CD8-positive, alpha-beta memory T cell (primary cell): Measurements from ENCODE around the gene NUDT16. TPM values are rescaled to one million over a fixed set of nuclear protein-coding genes. Genes with fewer than 3 reads are reported as not detected.

Experiments
- CTCF ChIA-PET: fragments of 350-600 bp; sonication (Branson Sonifier 250); formaldehyde crosslinking; loops from one replicate; lab custom pipeline; 2021; ENCODE audit warnings: antibody characterized with exemption; lab: Charles Lee
- POLR2A ChIA-PET: fragments of 350-600 bp; sonication (Branson Sonifier 250); formaldehyde crosslinking; loops from one replicate; lab custom pipeline; 2021; ENCODE audit warnings: antibody characterized with exemption; lab: Charles Lee
- DNase-seq, 5 donors: peaks; one replicate each; pipeline versions ENCODE4 v3.0.0 to v3.0.0-alpha.2; 2020 to 2022; ENCODE audit warnings: mixed read lengths in 1 of 5
- H3K27ac ChIP-seq: one replicate; pipeline ENCODE4 v1.7.0; 2013; ENCODE audit warnings: low read depth, mild to moderate bottlenecking, low read length, moderate library complexity
- H3K27me3 ChIP-seq: 2 replicates; pipeline ENCODE4 v1.7.0; 2013; ENCODE audit warnings: low read length, mild to moderate bottlenecking; ENCODE audit not compliant: insufficient read depth, poor library complexity, severe bottlenecking
- H3K36me3 ChIP-seq: 2 replicates; pipeline ENCODE4 v1.7.0; 2013; ENCODE audit warnings: mild to moderate bottlenecking, low read length, moderate library complexity; ENCODE audit not compliant: insufficient read depth
- H3K4me1 ChIP-seq: 2 replicates; pipeline ENCODE4 v1.7.0; 2013; ENCODE audit warnings: mild to moderate bottlenecking, low read length, moderate library complexity; ENCODE audit not compliant: insufficient read depth
- H3K4me3 ChIP-seq: 2 replicates; pipeline ENCODE4 v1.7.0; 2013; ENCODE audit warnings: mild to moderate bottlenecking, low read length
- H3K9me3 ChIP-seq: 2 replicates; pipeline ENCODE4 v1.7.0; 2013; ENCODE audit warnings: mild to moderate bottlenecking, low read length
- H3K27ac Mint-ChIP-seq, 8 donors: one replicate each; pipeline ENCODE4 v1.8.0; 2020 to 2021; ENCODE audit warnings: mixed read lengths in 8 of 8, mild to moderate bottlenecking in 6 of 8, inconsistent platforms in 3 of 8, moderate library complexity in 3 of 8
- H3K27me3 Mint-ChIP-seq, 2 donors: one replicate each; pipeline ENCODE4 v1.8.0; 2020 to 2021; ENCODE audit warnings: mixed read lengths in 2 of 2, mild to moderate bottlenecking in 1 of 2, moderate library complexity in 1 of 2
- H3K36me3 Mint-ChIP-seq, 3 donors: one replicate each; pipeline ENCODE4 v1.8.0; 2020 to 2021; ENCODE audit warnings: mixed read lengths in 3 of 3, inconsistent platforms in 1 of 3, mild to moderate bottlenecking in 1 of 3
- H3K4me1 Mint-ChIP-seq, 3 donors: one replicate each; pipeline ENCODE4 v1.8.0; 2020 to 2021; ENCODE audit warnings: mixed read lengths in 3 of 3, inconsistent platforms in 1 of 3, mild to moderate bottlenecking in 1 of 3
- H3K4me3 Mint-ChIP-seq, 7 donors: one replicate each; pipeline ENCODE4 v1.8.0; 2020 to 2021; ENCODE audit warnings: mixed read lengths in 7 of 7, mild to moderate bottlenecking in 6 of 7, moderate library complexity in 4 of 7, inconsistent platforms in 2 of 7
- H3K9me3 Mint-ChIP-seq, 5 donors: one replicate each; pipeline ENCODE4 v1.8.0; 2020 to 2022; ENCODE audit warnings: mixed read lengths in 5 of 5, mild to moderate bottlenecking in 3 of 5, moderate library complexity in 2 of 5, inconsistent platforms in 1 of 5
- polyA plus RNA-seq: library from polyadenylated mRNA; unstranded; fragments of 300-500 nt; fragmentation: Illumina TruSeq; gene quantifications from one replicate; pipeline ENCODE4 v1.2.3, GENCODE V29; 2021
- total RNA-seq, 2 experiments: library from RNA; stranded (reverse); gene quantifications; one replicate each; pipeline ENCODE4 v1.2.3, GENCODE V29; 2021

The NUDT16 gene
- total and polyA plus RNA-seq, 3 experiments from 2014 or later = 3.6 to 8.3 (median 7.3) TPM

DNA sequence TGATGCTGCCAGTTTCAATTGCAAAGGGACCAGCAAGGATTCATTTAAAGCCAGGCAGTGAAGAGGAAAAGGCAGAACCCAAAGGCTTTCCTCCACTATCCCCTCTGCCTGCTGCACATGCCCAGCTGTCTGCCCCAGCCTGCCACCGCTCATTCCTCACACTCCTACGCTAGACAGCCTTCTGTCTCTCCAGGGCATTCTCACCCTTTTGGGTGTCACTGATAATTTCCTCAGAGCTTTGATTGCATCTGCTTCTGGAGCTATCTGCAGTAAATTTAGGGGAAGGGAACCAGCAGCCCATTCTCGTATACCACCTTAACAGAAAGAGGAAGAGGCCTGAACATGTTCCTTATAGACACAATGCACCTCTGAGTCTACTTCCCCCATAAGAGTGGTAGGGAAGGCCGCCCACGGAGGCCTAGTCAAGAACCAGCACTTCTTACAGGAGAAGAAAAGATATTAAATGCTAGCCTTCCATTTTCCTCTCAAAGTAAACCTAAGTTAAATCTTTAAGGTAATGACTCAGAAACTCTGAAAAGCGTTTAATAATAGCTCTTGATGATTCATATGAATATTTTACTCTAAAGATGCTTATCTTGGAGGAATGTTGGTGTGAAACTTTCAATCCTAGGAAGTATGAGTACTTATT, 20.9 kb downstream of the NUDT16 start:
- Mint-ChIP-seq H3K27ac (no peak overlapping the region), H3K36me3 (peaks cover 0 to 5% (median 3%) of the 10 kb centered on the region in 3 donors), H3K9me3 (peaks cover 0 to 3% (median 3%) of the 10 kb centered on the region in 5 donors), H3K27me3 (peaks cover 10 to 18% of the 10 kb centered on the region in 2 donors), H3K4me3 (no peak overlapping the region), H3K4me1 (no peaks in the 10 kb centered on the region)
- Histone ChIP-seq H3K36me3 (no peaks in the 10 kb centered on the region), H3K27me3 (no peaks in the 10 kb centered on the region), H3K4me3 (no peak overlapping the region), H3K9me3 (peaks cover 4% of the 10 kb centered on the region), H3K4me1 (no peaks in the 10 kb centered on the region), H3K27ac (no peak overlapping the region)
- POLR2A ChIA-PET = no interaction called here
- DNase-seq = no peak
- CTCF ChIA-PET = no interaction called here

DNA sequence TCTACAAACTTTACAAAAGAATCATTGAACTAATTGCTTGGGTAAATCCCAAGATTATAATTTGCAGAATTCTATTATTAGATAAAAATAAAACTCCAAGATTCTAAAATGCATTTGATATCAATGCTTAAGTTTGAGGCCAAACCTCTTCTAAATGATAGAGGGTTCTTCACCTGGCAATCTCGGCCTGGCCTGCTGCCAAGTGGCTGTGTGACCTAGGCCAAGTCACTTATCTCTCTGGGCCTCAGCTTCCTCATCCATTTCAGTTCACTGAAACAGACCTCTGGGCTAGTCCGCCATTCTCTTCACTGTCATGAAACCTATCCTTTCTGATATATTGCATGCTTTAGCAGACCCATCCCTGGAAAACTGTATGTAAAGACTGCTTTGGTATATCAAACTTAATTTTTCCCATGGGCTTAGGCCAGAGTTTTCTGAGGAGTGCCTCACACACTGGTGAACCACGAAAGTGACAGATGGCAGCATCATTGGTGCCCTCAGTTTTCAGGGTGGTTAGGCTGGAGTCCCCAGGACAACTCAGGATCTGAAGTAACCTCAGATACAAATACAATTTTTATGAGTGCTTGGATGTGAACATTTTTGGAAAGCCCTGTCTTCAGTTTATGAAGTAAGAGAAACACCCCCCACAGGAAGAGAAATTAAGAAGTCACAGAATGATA, 21.8 kb downstream of the NUDT16 start:
- Histone ChIP-seq H3K36me3 (no peaks in the 10 kb centered on the region), H3K9me3 (peaks cover 4% of the 10 kb centered on the region), H3K27me3 (no peaks in the 10 kb centered on the region), H3K4me3 (no peak overlapping the region), H3K4me1 (no peaks in the 10 kb centered on the region), H3K27ac (no peak overlapping the region)
- peaks cover 10 to 22% of the 10 kb centered on the region in 2 donors for H3K27me3 Mint-ChIP-seq
- H3K36me3 Mint-ChIP-seq = peaks cover 0 to 3% (median 3%) of the 10 kb centered on the region in 3 donors
- DNase-seq = no peak
- H3K9me3 Mint-ChIP-seq = peaks cover 0 to 4% (median 3%) of the 10 kb centered on the region in 5 donors
- no peak overlapping the region for H3K4me3 Mint-ChIP-seq
- ChIA-PET POLR2A (no interaction called here), CTCF (no interaction called here)
- no peak overlapping the region for H3K27ac Mint-ChIP-seq
- H3K4me1 Mint-ChIP-seq = no peaks in the 10 kb centered on the region

DNA sequence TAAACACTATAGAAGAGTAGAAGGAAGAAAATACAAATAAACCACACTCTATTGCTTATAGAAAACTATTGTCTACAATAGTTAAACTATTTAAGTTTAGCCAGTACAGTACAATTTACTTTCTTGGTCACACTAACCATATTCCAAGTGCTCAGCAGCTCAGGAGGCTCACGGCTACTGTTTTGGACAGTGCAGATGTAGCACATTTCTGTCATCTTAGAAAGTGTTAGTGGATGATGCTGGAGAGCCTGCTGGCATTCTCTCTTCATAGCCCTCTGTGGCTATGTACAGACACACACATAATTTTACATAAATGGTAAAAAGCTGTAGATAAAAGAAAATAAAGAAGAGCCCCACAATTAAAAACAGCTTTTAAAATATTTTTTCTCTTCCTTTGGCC, 23.8 kb downstream of the NUDT16 start:
- Histone ChIP-seq H3K4me1 (no peaks in the 10 kb centered on the region), H3K36me3 (no peaks in the 10 kb centered on the region), H3K4me3 (no peak overlapping the region), H3K27ac (no peak overlapping the region), H3K27me3 (no peaks in the 10 kb centered on the region), H3K9me3 (peaks cover 4% of the 10 kb centered on the region)
- POLR2A ChIA-PET = no interaction called here
- Mint-ChIP-seq H3K27me3 (peaks cover 10 to 22% of the 10 kb centered on the region in 2 donors), H3K4me1 (no peaks in the 10 kb centered on the region), H3K4me3 (no peak overlapping the region), H3K27ac (no peak overlapping the region), H3K36me3 (peaks cover 0 to 3% (median 3%) of the 10 kb centered on the region in 3 donors), H3K9me3 (peaks cover 0 to 4% (median 3%) of the 10 kb centered on the region in 5 donors)
- CTCF ChIA-PET = no interaction called here
- no peak for DNase-seq

DNA sequence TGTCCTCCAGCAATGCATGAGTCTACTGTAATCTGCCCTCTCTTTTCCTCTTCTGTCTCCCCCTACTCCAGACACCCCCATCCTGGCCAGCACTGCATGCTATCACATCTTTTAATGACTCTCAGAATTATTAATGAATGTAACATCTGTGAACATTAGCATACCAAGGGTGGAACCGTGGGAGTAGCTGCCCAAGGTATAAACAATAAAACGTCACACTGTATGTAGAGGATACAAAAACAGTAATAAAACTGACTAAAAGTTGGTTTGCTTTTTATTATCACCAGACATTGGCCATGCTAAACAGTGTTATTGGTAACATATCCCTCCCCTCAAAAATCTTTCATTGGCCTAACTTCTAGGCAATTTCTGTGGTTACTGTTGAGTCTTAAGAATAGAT, 24.7 kb downstream of the NUDT16 start:
- ChIA-PET POLR2A (no interaction called here), CTCF (no interaction called here)
- Histone ChIP-seq H3K36me3 (no peaks in the 10 kb centered on the region), H3K27me3 (no peaks in the 10 kb centered on the region), H3K4me1 (no peaks in the 10 kb centered on the region), H3K27ac (no peak overlapping the region), H3K4me3 (no peak overlapping the region), H3K9me3 (peaks cover 4% of the 10 kb centered on the region)
- Mint-ChIP-seq H3K27ac (no peak overlapping the region), H3K4me3 (no peak overlapping the region), H3K36me3 (peaks cover 0 to 3% (median 3%) of the 10 kb centered on the region in 3 donors), H3K27me3 (peaks cover 10 to 25% of the 10 kb centered on the region in 2 donors), H3K4me1 (no peaks in the 10 kb centered on the region), H3K9me3 (peaks cover 0 to 5% (median 3%) of the 10 kb centered on the region in 5 donors)
- DNase-seq = no peak

DNA sequence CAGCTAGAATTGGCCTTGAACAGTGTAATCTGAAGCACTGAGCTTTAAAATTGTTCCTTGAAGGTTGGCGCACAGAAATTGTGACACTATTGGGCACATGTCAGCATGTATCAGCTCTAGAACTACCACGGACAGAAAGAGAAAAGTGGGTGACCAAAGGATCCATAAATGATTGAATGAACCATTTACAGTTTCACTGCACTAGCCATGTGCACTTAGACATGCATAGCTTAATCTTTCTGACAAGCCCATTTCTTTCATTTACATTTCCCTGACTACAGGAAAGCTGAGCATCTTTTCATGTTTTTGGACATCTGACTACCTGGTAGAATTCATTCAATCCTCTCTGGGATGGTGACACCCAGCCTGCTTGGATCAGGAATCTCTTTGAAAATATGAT, 36.2 kb downstream of the NUDT16 start:
- POLR2A ChIA-PET = no interaction called here
- CTCF ChIA-PET = no interaction called here
- Histone ChIP-seq H3K27ac (no peak overlapping the region), H3K36me3 (no peaks in the 10 kb centered on the region), H3K4me3 (no peak overlapping the region), H3K9me3 (no peaks in the 10 kb centered on the region), H3K27me3 (peaks cover 7% of the 10 kb centered on the region), H3K4me1 (no peaks in the 10 kb centered on the region)
- H3K36me3 Mint-ChIP-seq = peaks cover 0 to 3% (median 0%) of the 10 kb centered on the region in 3 donors
- no peak overlapping the region for H3K4me3 Mint-ChIP-seq
- no peaks in the 10 kb centered on the region for H3K4me1 Mint-ChIP-seq
- H3K27me3 Mint-ChIP-seq = peaks cover 2 to 7% of the 10 kb centered on the region in 2 donors
- peaks cover 0 to 6% (median 0%) of the 10 kb centered on the region in 5 donors for H3K9me3 Mint-ChIP-seq
- no peak for DNase-seq
- no peak overlapping the region for H3K27ac Mint-ChIP-seq

DNA sequence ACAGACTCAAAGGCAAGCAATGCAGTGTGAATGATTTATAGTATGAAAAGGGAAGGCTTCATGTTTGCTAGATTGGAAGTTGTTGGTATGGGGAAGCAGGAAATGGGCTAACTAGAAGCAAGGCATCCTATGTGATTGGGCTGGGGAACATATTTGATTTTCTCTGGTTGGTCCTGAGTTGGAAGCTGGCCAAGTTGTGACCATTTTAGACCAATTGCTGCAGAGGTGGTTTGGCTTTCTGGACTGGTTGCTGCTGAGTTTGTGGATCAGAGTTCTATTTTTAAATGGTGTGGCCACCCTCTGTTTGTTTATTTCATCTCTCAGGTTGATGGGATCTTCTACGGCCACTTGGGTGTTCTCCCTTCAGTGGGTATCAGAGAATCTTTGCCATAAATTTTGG, 39.7 kb downstream of the NUDT16 start:
- H3K9me3 ChIP-seq = no peaks in the 10 kb centered on the region
- H3K4me1 ChIP-seq = no peaks in the 10 kb centered on the region
- Mint-ChIP-seq H3K9me3 (no peaks in the 10 kb centered on the region), H3K4me1 (no peaks in the 10 kb centered on the region), H3K4me3 (no peak overlapping the region), H3K27ac (no peak overlapping the region), H3K27me3 (peaks cover 3 to 7% of the 10 kb centered on the region in 2 donors), H3K36me3 (peaks cover 0 to 3% (median 0%) of the 10 kb centered on the region in 3 donors)
- H3K4me3 ChIP-seq = no peak overlapping the region
- ChIA-PET POLR2A (no interaction called here), CTCF (no interaction called here)
- no peak overlapping the region for H3K27ac ChIP-seq
- H3K36me3 ChIP-seq = no peaks in the 10 kb centered on the region
- H3K27me3 ChIP-seq = peaks cover 7% of the 10 kb centered on the region
- DNase-seq = no peak

DNA sequence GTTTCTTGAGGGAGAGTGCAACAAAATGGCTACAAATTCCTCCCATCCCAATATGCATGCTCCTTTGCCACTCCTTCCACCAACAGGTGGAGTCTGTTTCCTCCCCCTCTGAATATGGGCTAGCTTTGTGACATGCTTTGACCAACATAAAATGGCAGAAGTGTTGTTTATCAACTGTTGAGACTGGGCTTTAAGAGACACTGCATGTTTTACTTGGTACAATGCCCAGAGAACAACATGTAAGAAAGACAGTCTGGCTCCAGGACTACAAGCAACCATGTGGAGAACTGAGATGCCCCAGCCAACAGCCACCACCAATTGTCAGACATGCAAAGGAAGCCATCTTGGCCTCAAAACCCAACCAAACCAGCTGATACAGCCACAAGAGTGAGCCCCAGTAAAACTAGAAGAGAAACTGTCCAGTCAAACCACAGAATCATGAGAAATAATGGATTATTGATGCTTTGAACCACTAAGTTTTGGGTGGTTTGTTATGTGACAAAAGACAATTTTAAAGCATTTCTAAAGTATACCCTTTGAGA, 40.5 kb downstream of the NUDT16 start:
- Histone ChIP-seq H3K27me3 (peaks cover 7% of the 10 kb centered on the region), H3K4me3 (no peak overlapping the region), H3K36me3 (no peaks in the 10 kb centered on the region), H3K4me1 (no peaks in the 10 kb centered on the region), H3K9me3 (no peaks in the 10 kb centered on the region), H3K27ac (no peak overlapping the region)
- H3K27ac Mint-ChIP-seq = no peak overlapping the region
- ChIA-PET POLR2A (no interaction called here), CTCF (no interaction called here)
- DNase-seq = no peak
- peaks cover 0 to 3% (median 0%) of the 10 kb centered on the region in 3 donors for H3K36me3 Mint-ChIP-seq
- no peaks in the 10 kb centered on the region for H3K4me1 Mint-ChIP-seq
- H3K27me3 Mint-ChIP-seq = peaks cover 3 to 7% of the 10 kb centered on the region in 2 donors
- H3K4me3 Mint-ChIP-seq = no peak overlapping the region
- H3K9me3 Mint-ChIP-seq = no peaks in the 10 kb centered on the region

DNA sequence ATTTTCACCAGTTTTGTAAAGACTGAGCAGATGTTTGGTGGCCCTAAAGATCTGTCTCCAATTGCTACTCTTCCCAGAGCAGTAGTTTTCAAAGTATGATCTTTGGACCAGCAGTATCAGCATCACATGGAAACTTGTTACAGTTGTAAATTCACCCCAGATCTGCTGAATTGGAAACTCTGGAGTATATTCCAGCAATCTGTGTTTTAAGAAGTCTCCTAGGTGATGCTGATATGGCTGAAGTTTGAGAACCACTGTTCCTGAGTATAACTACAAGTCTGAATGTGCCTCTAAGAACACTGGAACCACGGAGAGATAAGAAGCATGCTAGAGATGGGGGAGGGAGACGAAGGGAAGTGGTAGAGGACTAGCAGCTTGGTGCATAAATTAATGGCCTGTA, 45.7 kb downstream of the NUDT16 start:
- Histone ChIP-seq H3K4me3 (no peak overlapping the region), H3K27ac (no peak overlapping the region), H3K36me3 (no peaks in the 10 kb centered on the region), H3K4me1 (no peaks in the 10 kb centered on the region), H3K9me3 (no peaks in the 10 kb centered on the region), H3K27me3 (peaks cover 4% of the 10 kb centered on the region)
- ChIA-PET POLR2A (no interaction called here), CTCF (no interaction called here)
- Mint-ChIP-seq H3K27me3 (peaks cover 3 to 6% of the 10 kb centered on the region in 2 donors), H3K4me1 (no peaks in the 10 kb centered on the region), H3K36me3 (no peaks in the 10 kb centered on the region), H3K4me3 (no peak overlapping the region), H3K27ac (no peak overlapping the region), H3K9me3 (no peaks in the 10 kb centered on the region)
- no peak for DNase-seq
